ACC112 (cell line): ENCODE results near the gene POR.
"Not testable (repeated sequence)": the region's sequence is repeated elsewhere in the genome, so short reads cannot be mapped to it uniquely, and the experiment has no call there.

Experiments used
- H2AFZ ChIP-seq: fragments of 200-600 bp; sonication (generic); one replicate; pipeline ENCODE4 v1.6.0; 2017; ENCODE audit warnings: antibody characterized with exemption, low read length; ENCODE audit not compliant: unreplicated experiment
- H3K27ac ChIP-seq: fragments of 200-600 bp; sonication (generic); 2 replicates; pipeline ENCODE4 v1.5.1; 2014; ENCODE audit warnings: low read depth, mild to moderate bottlenecking, antibody characterized with exemption, low read length, moderate library complexity
- H3K27me3 ChIP-seq: fragments of 200-600 bp; sonication (generic); 2 replicates; pipeline ENCODE4 v1.6.1; 2014; ENCODE audit warnings: mild to moderate bottlenecking, antibody characterized with exemption, low read length, moderate library complexity, mixed read lengths; ENCODE audit not compliant: insufficient read depth
- H3K36me3 ChIP-seq: fragments of 200-600 bp; sonication (generic); 2 replicates; pipeline ENCODE4 v1.6.1; 2016; ENCODE audit warnings: mild to moderate bottlenecking, antibody characterized with exemption, low read length, moderate library complexity, mixed read lengths; ENCODE audit not compliant: insufficient read depth
- H3K4me1 ChIP-seq: fragments of 200-600 bp; sonication (generic); one replicate; pipeline ENCODE4 v1.6.1; 2016; ENCODE audit warnings: low read length, mixed read lengths; ENCODE audit not compliant: insufficient read depth, unreplicated experiment, control insufficient read depth
- H3K4me3 ChIP-seq: fragments of 200-600 bp; sonication (generic); 2 replicates; pipeline ENCODE4 v1.5.1; 2014; ENCODE audit warnings: mild to moderate bottlenecking, low read depth, low read length
- H3K79me2 ChIP-seq: fragments of 200-600 bp; sonication (generic); one replicate; pipeline ENCODE4 v1.6.0; 2016; ENCODE audit warnings: low read length; ENCODE audit not compliant: control insufficient read depth, unreplicated experiment, insufficient read depth

Gene POR

DNA sequence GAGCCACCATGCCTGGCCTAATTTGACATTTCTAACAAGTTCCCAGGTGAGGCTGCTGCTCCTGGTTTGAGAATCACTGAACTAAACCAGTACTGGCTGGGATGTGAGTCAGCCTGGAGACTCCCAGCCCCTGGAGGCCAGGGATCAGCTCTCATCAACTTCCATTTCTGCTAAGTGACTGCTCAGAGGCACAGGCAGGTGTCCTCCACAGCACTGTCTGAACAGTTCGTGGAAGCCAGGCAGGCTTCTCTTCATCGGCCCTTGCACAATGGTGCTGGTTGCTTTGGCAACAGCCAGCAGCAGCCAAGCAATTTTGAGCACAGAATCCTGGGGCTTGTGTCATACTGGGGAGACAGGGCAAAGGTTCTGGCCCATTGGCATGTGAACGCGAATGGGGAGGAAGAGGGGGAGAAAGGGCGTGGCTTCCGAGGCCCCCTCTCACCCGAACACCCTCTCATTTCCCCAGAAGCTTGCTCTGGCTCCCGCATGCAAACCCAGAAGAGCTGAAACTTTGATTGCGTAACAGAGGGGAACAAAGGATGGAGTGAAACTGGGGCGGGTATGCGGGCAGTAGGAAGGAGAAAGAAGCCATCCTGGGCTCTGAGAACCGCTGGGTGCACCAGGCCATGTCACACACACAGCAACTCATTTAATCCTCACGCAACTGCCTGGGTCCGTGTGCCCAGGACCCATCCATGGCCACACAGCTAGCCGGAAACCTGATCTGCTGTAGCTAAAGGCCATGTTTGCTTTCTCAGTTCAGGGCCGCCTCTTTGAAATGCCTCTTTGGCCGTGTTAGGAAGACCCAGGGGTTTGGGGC lies 9.0 kb upstream of the POR start:
- Histone ChIP-seq H3K4me1 (peaks cover 10% of the 10 kb centered on the region), H3K27me3 (no peaks in the 10 kb centered on the region), H3K36me3 (no peaks in the 10 kb centered on the region), H3K4me3 (no peak overlapping the region), H3K79me2 (no peaks in the 10 kb centered on the region), H3K27ac (peak overlapping the region; percentile 41; the same call in 1 of the 2 replicates), H2AFZ (peak overlapping the region; percentile 51)

DNA sequence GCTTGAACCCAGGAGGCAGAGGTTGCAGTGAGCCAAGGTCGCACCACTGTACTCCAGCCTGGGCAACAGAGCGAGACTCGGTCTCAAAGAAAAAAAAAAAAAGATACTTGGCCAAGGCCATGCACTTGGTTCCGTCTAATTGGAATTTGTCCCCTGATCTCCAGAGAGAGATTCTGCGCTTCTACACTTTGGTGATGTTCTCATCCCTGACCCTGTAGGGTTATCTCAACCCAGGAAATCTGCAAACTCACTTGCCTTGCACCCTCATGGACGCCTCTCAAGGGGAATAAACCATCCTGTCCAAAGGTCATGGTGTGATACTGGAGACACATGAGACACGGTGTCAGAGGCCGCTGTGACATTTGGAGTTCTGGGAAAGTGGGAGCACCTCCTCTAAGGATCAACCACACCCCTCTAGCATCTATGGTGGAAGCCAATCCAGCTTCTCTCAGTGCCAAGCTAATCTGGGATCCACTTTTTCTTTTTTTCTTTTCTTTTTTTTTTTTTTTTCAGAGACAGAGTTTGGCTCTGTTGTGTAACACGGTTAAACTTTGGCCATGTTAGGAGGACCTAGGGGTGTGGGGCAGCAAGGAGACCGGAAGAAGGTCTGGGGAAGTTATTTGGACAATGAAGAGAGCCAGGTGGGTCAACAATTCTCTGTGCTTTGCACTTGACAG lies 7.8 kb upstream of the POR start:
- no peaks in the 10 kb centered on the region for H3K36me3 ChIP-seq
- H3K27ac ChIP-seq = no peak overlapping the region
- H3K27me3 ChIP-seq = no peaks in the 10 kb centered on the region
- peaks cover 10% of the 10 kb centered on the region for H3K4me1 ChIP-seq
- H3K79me2 ChIP-seq = no peaks in the 10 kb centered on the region
- no peak overlapping the region for H2AFZ ChIP-seq
- no peak overlapping the region for H3K4me3 ChIP-seq

DNA sequence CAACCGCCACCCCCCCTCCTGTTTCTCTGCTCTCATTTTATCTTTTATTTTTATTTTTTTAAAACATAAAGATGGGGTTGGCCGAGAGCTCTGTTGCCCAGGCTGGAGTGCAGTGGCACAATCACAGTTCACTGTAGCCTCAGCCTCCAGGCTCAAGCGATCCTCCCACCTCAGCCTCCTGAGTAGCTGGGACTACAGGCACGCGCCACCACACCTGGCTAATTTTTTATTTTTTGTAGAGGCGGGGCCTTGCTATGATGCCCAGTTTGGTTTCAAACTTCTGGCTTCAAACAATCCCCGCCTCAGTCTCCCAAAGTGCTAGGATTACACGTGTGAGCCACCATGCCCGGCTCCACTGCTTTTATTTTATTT lies 7.3 kb upstream of the POR start:
- H3K36me3 ChIP-seq, H3K4me3 ChIP-seq, H2AFZ ChIP-seq, H3K27ac ChIP-seq, H3K27me3 ChIP-seq, H3K79me2 ChIP-seq: not testable (repeated sequence)
- peaks cover 10% of the 10 kb centered on the region for H3K4me1 ChIP-seq

DNA sequence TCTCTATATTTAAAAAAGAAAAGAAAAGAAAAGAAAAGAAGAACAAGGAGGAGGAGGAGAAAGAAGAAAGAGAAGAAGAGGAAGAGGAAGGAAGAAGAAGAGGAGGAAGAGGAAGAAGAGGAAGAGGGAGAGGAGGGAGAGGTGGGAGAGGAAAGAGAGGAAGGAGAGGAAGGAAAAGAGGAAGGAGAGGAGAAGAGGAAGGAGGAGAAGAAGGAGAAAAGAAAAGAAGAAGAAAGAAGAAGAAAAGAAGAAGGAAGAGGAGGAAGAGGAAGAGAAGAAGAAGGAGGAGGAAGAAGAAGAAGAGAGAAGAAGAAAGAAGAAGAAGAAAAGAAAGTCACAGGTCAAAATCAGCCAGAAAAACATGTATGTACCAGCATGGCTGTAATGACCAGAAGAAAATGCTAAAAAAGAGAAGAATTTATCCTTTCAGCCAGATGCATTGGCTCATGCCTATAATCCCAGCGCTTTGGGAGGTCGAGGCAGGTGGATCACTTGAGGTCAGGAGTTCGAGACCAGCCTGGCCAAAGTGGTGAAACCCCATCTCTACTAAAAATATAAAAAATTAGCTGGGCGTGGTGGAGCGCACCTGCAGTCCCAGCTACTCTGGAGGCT lies 5.3 kb upstream of the POR start:
- Histone ChIP-seq H3K27ac (no peak overlapping the region), H3K36me3 (no peaks in the 10 kb centered on the region), H2AFZ (no peak overlapping the region), H3K4me3 (no peak overlapping the region), H3K4me1 (peaks cover 10% of the 10 kb centered on the region), H3K27me3 (no peaks in the 10 kb centered on the region), H3K79me2 (peaks cover 2% of the 10 kb centered on the region)

DNA sequence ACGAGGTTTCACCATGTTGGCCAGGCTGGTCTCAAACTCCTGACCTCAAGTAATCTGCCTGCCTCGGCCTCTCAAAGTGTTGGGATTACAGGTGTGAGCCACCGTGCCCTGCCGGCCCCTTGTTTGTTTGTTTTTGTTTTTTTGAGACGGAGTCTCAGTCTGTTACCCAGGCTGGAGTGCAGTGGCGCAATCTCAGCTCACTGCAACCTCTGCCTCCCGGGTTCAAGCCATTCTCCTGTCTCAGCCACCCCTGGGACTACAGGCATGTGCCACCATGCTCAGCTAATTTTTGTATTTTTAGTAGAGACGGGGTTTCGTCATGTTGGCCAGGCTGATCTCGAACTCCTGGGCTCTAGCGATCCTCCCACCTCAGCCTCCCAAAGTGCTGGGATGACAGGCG lies 3.8 kb upstream of the POR start:
- not testable (repeated sequence) for H3K4me1 ChIP-seq

DNA sequence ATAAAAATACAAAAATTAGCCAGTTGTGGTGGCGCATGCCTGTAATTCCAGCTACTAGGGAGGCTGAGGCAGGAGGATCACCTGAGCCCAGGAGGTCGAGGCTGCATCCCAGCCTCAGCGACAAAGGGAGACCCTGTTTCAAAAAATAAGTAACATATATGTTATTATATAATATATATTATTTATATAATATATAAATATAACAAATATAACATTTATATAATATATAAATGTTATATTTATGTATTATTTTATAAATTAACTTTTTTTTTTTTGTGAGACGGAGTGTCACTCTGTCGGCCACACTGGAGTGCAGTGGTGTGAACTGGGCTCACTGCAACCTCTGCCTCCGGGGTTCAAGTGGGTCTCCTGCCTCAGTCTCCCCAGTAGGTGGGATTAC lies 1.5 kb upstream of the POR start:
- H2AFZ ChIP-seq = no peak overlapping the region
- no peaks in the 10 kb centered on the region for H3K36me3 ChIP-seq
- H3K79me2 ChIP-seq = peaks cover 32% of the 10 kb centered on the region
- H3K4me3 ChIP-seq = no peak overlapping the region
- H3K27me3 ChIP-seq = no peaks in the 10 kb centered on the region
- no peak overlapping the region for H3K27ac ChIP-seq
- H3K4me1 ChIP-seq = no peaks in the 10 kb centered on the region

More for the DNA sequence above, 3.8 kb upstream of the POR start:
- H2AFZ ChIP-seq, H3K4me3 ChIP-seq, H3K36me3 ChIP-seq, H3K27me3 ChIP-seq, H3K27ac ChIP-seq: not testable (repeated sequence)
- H3K79me2 ChIP-seq = peaks cover 13% of the 10 kb centered on the region

DNA sequence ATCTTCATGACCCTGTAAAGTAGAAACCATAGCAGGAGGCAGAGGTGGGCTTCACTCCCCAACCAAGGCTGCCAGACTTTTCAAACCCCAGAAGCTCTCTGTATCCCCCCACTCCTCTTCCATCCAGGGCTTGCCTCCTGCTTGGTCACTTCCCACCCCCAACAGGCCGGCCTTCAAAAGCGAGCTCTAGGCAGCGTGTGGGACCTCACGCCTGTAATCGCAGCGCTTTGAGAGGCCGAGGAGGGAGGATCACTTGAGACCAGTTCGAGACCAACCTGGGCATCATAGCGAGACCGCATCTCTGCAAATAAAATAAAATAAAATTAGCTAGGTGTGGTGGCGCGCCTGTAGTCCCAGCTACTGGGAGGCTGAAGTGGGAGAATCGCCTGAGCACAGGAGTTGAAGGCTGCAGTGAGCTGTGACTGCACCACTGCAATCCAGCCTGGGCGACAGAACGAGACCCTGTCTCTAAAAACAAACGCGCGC lies 743 bp upstream of the POR start:
- no peaks in the 10 kb centered on the region for H3K4me1 ChIP-seq
- H3K27me3 ChIP-seq = no peaks in the 10 kb centered on the region
- H3K27ac ChIP-seq = peak overlapping the region; percentile 16; the same call in 1 of the 2 replicates
- peaks cover 40% of the 10 kb centered on the region for H3K79me2 ChIP-seq
- H3K4me3 ChIP-seq = peak overlapping the region; percentile 99
- H2AFZ ChIP-seq = peak overlapping the region; percentile 83
- no peaks in the 10 kb centered on the region for H3K36me3 ChIP-seq

DNA sequence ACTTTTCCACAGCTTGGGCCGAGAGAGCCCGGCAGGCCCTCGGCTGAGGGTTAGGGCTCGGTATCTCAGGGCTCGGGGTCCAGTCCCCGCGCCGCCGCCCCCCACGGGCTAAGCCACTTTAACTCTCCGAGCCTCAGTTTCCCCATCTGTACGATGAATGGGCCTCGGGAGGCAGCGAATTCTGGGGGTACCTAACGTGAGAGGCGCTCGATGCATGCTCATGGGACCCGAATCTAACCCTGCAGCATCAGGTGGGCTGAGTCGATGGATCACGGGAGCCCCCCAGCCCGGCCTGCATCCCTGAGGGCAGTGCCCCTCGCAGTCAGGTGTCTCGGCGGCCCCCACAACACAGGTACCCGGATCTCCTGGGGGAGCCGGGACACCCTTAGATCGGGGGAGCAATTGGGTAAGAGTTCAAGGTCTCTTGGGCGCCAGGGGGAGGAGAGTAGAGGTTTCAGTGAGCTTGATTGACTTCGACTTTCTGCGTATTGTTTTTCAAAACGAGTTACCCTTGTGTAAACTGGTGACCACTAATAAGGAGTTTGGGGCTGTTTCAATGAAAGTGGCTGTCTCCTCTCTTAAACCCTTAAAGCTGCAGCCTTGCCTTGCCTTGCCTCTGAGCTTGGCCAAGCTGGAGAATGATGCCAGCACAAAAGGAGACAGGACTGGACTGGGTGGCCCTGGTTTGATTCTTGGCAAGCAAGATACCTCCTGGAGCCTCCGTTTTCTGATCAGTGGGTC lies 631 bp downstream of the POR start:
- Histone ChIP-seq H3K4me1 (peaks cover 7% of the 10 kb centered on the region), H3K4me3 (peak overlapping the region; percentile 99), H2AFZ (peak overlapping the region; percentile 51), H3K36me3 (no peaks in the 10 kb centered on the region), H3K27me3 (no peaks in the 10 kb centered on the region), H3K79me2 (peaks cover 50% of the 10 kb centered on the region), H3K27ac (no peak overlapping the region)

DNA sequence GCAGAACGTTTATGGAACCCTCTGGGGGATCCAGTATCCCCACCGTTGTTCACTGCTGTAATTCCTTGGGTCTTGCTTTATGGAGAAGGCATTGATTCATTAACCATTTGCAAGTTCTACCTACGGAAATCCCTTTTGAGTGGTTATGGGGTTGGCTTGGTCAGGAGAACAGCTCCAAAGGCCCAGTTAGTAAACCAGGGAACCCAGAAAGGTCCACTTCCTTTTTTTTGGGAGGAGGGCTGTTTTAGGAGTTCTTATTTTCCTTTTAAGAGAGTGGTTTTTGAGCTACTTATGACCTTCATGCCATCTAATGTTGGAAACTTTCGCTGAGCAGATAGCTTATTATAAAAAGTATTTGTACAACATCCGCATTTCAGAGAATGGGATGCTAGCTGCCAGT lies 1.3 kb downstream of the POR start:
- Histone ChIP-seq H3K36me3 (no peaks in the 10 kb centered on the region), H3K27ac (no peak overlapping the region), H3K27me3 (no peaks in the 10 kb centered on the region), H3K4me3 (peak overlapping the region; percentile 99), H3K79me2 (peaks cover 55% of the 10 kb centered on the region), H3K4me1 (peaks cover 8% of the 10 kb centered on the region), H2AFZ (no peak overlapping the region)
